ENCODE data around the gene ALDH1L1. TPM values are rescaled to one million over a fixed set of nuclear protein-coding genes. Genes with fewer than 3 reads are reported as not detected.

The ALDH1L1 gene
- total and polyA plus RNA-seq, 2 of the 8 experiments (the other 6 are each of a cell fraction or from before 2014, with no cell fraction given) = 0.98 to 1.6 TPM

DNA sequence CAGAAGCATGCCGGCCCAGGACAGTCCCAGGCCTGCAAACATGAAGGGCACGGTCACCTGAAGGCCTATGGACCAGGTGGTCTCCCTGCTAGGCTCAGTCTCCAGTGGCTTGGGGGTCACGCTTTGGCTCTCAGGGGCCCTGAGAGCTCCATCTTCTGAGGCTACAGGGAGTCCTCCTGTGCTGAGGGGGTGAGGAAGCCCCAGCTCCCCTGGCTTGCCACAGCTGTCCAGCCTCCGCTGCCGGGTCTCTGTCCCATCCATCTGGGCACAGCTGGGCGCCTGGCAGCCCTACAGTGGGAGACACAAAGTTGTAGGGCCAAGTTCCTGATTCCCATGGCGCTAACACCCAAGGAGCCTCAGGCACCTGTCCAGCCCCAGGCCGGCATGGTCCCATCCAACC, 112.4 kb downstream of the ALDH1L1 start (continued):
- TF ChIP-seq, protein P1, sequence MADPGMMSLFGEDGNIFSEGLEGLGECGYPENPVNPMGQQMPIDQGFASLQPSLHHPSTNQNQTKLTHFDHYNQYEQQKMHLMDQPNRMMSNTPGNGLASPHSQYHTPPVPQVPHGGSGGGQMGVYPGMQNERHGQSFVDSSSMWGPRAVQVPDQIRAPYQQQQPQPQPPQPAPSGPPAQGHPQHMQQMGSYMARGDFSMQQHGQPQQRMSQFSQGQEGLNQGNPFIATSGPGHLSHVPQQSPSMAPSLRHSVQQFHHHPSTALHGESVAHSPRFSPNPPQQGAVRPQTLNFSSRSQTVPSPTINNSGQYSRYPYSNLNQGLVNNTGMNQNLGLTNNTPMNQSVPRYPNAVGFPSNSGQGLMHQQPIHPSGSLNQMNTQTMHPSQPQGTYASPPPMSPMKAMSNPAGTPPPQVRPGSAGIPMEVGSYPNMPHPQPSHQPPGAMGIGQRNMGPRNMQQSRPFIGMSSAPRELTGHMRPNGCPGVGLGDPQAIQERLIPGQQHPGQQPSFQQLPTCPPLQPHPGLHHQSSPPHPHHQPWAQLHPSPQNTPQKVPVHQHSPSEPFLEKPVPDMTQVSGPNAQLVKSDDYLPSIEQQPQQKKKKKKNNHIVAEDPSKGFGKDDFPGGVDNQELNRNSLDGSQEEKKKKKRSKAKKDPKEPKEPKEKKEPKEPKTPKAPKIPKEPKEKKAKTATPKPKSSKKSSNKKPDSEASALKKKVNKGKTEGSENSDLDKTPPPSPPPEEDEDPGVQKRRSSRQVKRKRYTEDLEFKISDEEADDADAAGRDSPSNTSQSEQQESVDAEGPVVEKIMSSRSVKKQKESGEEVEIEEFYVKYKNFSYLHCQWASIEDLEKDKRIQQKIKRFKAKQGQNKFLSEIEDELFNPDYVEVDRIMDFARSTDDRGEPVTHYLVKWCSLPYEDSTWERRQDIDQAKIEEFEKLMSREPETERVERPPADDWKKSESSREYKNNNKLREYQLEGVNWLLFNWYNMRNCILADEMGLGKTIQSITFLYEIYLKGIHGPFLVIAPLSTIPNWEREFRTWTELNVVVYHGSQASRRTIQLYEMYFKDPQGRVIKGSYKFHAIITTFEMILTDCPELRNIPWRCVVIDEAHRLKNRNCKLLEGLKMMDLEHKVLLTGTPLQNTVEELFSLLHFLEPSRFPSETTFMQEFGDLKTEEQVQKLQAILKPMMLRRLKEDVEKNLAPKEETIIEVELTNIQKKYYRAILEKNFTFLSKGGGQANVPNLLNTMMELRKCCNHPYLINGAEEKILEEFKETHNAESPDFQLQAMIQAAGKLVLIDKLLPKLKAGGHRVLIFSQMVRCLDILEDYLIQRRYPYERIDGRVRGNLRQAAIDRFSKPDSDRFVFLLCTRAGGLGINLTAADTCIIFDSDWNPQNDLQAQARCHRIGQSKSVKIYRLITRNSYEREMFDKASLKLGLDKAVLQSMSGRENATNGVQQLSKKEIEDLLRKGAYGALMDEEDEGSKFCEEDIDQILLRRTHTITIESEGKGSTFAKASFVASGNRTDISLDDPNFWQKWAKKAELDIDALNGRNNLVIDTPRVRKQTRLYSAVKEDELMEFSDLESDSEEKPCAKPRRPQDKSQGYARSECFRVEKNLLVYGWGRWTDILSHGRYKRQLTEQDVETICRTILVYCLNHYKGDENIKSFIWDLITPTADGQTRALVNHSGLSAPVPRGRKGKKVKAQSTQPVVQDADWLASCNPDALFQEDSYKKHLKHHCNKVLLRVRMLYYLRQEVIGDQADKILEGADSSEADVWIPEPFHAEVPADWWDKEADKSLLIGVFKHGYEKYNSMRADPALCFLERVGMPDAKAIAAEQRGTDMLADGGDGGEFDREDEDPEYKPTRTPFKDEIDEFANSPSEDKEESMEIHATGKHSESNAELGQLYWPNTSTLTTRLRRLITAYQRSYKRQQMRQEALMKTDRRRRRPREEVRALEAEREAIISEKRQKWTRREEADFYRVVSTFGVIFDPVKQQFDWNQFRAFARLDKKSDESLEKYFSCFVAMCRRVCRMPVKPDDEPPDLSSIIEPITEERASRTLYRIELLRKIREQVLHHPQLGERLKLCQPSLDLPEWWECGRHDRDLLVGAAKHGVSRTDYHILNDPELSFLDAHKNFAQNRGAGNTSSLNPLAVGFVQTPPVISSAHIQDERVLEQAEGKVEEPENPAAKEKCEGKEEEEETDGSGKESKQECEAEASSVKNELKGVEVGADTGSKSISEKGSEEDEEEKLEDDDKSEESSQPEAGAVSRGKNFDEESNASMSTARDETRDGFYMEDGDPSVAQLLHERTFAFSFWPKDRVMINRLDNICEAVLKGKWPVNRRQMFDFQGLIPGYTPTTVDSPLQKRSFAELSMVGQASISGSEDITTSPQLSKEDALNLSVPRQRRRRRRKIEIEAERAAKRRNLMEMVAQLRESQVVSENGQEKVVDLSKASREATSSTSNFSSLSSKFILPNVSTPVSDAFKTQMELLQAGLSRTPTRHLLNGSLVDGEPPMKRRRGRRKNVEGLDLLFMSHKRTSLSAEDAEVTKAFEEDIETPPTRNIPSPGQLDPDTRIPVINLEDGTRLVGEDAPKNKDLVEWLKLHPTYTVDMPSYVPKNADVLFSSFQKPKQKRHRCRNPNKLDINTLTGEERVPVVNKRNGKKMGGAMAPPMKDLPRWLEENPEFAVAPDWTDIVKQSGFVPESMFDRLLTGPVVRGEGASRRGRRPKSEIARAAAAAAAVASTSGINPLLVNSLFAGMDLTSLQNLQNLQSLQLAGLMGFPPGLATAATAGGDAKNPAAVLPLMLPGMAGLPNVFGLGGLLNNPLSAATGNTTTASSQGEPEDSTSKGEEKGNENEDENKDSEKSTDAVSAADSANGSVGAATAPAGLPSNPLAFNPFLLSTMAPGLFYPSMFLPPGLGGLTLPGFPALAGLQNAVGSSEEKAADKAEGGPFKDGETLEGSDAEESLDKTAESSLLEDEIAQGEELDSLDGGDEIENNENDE (IDR thresholded peaks at IDR 0.05; ENCODE audit: insufficient replicate concordance, low read length) = no peak
- TF ChIP-seq CHD1 (IDR thresholded peaks at IDR 0.05; ENCODE audit: low read depth, low read length) = no peak
- TF ChIP-seq BACH1 (IDR thresholded peaks at IDR 0.05; ENCODE audit: low read length) = no peak
- TF ChIP-seq CBX5 (IDR thresholded peaks at IDR 0.05; ENCODE audit: low read depth, low read length) = no peak
- TF ChIP-seq, protein P2, sequence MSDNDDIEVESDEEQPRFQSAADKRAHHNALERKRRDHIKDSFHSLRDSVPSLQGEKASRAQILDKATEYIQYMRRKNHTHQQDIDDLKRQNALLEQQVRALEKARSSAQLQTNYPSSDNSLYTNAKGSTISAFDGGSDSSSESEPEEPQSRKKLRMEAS (IDR thresholded peaks at IDR 0.05) = no peak
- no peak for TF ChIP-seq GABPA (IDR thresholded peaks at IDR 0.05; ENCODE audit: borderline replicate concordance, insufficient read depth, low read length)
- TF ChIP-seq, protein P3, sequence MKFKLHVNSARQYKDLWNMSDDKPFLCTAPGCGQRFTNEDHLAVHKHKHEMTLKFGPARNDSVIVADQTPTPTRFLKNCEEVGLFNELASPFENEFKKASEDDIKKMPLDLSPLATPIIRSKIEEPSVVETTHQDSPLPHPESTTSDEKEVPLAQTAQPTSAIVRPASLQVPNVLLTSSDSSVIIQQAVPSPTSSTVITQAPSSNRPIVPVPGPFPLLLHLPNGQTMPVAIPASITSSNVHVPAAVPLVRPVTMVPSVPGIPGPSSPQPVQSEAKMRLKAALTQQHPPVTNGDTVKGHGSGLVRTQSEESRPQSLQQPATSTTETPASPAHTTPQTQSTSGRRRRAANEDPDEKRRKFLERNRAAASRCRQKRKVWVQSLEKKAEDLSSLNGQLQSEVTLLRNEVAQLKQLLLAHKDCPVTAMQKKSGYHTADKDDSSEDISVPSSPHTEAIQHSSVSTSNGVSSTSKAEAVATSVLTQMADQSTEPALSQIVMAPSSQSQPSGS (IDR thresholded peaks at IDR 0.05; ENCODE audit: low read length) = no peak
- TF ChIP-seq TBP (IDR thresholded peaks at IDR 0.05; ENCODE audit: low read depth, low read length) = no peak
- TF ChIP-seq SIN3A (conservative IDR thresholded peaks at IDR 0.05 in 1 of 2, IDR thresholded peaks at IDR 0.05 in 1 of 2; ENCODE audit: low read depth in 1 of 2, low read length in 2 of 2) = no peak
- no peak for TF ChIP-seq POU5F1 (IDR thresholded peaks at IDR 0.05; ENCODE audit: low read depth, low read length)
